Thoracic aorta (tissue), 2 donors: Measurements from ENCODE around the gene SAA2. TPM values are rescaled to one million over a fixed set of nuclear protein-coding genes. Genes with fewer than 3 reads are reported as not detected.
"Not testable (repeated sequence)": the region's sequence is repeated elsewhere in the genome, so short reads cannot be mapped to it uniquely, and the experiment has no call there.

Source experiments
- ATAC-seq: fragments of 150-250 bp; one replicate; pipeline ENCODE4 v1.8.0; 2017; ENCODE audit warnings: low read depth; ENCODE audit not compliant: insufficient number of reproducible peaks, low FRiP score
- DNase-seq: peaks from one replicate; pipeline ENCODE4 v3.0.0-alpha.2; 2020; ENCODE audit warnings: low spot score
- H3K27ac ChIP-seq, 2 donors: fragments of 200-600 bp; sonication (generic); 1 replicate in 1 of 2; 2 replicates in 1 of 2; pipeline ENCODE4 v1.5.1; 2016; ENCODE audit warnings: mild to moderate bottlenecking in 2 of 2, moderate library complexity in 2 of 2
- H3K27me3 ChIP-seq: fragments of 200-600 bp; sonication (generic); replicated peaks from 2 replicates; pipeline ENCODE4 v1.6.0; 2016; ENCODE audit warnings: mild to moderate bottlenecking; ENCODE audit not compliant: insufficient read depth
- H3K36me3 ChIP-seq: fragments of 200-600 bp; sonication (generic); one replicate; pipeline ENCODE4 v1.5.1; 2016
- H3K4me1 ChIP-seq, 2 donors: fragments of 200-600 bp; sonication (generic); 1 replicate in 1 of 2; 2 replicates in 1 of 2; pipeline versions ENCODE4 v1.5.1 to v1.6.0; 2016; ENCODE audit warnings: low read depth in 2 of 2, mild to moderate bottlenecking in 1 of 2; ENCODE audit not compliant: control insufficient read depth in 1 of 2
- H3K4me3 ChIP-seq: fragments of 200-600 bp; sonication (generic); 2 replicates; pipeline ENCODE4 v1.5.1; 2016; ENCODE audit warnings: mild to moderate bottlenecking
- H3K9me3 ChIP-seq: fragments of 200-600 bp; sonication (generic); 2 replicates; pipeline ENCODE4 v1.5.1; 2016
- total RNA-seq, 2 donors: library from RNA; depleted of rRNA; stranded (reverse); fragments of >200 nt; gene quantifications; one replicate each; pipeline versions ENCODE4 v1.1.0 to v1.2.3, GENCODE V29; 2016
- TF ChIP-seq, protein P1 (sequence below): fragments of 200-600 bp; sonication (generic); IDR thresholded peaks from one replicate; pipeline ENCODE4 v1.5.1; 2019; ENCODE audit warnings: antibody characterized with exemption

SAA2 gene
- total RNA-seq, 2 donors from 2014 or later, result 2.0 to 2.5 TPM

- Histone ChIP-seq H3K4me1 (no peaks in the 10 kb centered on the region), H3K27me3 (no peaks in the 10 kb centered on the region), H3K36me3 (no peaks in the 10 kb centered on the region), H3K9me3 (no peaks in the 10 kb centered on the region), H3K4me3 (no peak overlapping the region), H3K27ac (no peak overlapping the region)
- TF ChIP-seq, protein P1, sequence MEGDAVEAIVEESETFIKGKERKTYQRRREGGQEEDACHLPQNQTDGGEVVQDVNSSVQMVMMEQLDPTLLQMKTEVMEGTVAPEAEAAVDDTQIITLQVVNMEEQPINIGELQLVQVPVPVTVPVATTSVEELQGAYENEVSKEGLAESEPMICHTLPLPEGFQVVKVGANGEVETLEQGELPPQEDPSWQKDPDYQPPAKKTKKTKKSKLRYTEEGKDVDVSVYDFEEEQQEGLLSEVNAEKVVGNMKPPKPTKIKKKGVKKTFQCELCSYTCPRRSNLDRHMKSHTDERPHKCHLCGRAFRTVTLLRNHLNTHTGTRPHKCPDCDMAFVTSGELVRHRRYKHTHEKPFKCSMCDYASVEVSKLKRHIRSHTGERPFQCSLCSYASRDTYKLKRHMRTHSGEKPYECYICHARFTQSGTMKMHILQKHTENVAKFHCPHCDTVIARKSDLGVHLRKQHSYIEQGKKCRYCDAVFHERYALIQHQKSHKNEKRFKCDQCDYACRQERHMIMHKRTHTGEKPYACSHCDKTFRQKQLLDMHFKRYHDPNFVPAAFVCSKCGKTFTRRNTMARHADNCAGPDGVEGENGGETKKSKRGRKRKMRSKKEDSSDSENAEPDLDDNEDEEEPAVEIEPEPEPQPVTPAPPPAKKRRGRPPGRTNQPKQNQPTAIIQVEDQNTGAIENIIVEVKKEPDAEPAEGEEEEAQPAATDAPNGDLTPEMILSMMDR, result no peak
- no peak for DNase-seq
- ATAC-seq, result no peak
These were observed 44.7 kb downstream of the SAA2 start for GRCh38 chr11:18203723-18204122.

DNA sequence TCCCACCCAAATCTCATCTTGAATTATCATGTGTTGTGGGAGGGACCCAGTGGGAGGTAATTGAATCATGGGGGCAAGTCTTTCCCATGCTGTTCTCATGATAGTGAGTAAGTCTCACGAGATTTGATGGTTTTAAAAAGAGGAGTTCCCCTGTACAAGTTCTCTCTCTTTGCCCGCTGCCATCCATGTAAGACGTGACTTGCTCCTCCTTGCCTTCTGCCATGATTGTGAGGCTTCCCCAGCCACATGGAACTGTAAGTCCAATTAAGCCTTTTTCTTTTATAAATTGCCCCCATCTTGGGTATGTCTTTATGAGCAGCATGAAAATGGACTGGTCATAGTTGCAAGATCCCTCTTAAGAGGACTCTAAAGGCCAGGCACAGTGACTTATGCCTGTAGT lies 50.7 kb downstream of the SAA2 start:
- not testable (repeated sequence) for H3K36me3 ChIP-seq, H3K27me3 ChIP-seq, H3K27ac ChIP-seq, H3K4me3 ChIP-seq, H3K4me1 ChIP-seq, DNase-seq, H3K9me3 ChIP-seq, ATAC-seq

DNA sequence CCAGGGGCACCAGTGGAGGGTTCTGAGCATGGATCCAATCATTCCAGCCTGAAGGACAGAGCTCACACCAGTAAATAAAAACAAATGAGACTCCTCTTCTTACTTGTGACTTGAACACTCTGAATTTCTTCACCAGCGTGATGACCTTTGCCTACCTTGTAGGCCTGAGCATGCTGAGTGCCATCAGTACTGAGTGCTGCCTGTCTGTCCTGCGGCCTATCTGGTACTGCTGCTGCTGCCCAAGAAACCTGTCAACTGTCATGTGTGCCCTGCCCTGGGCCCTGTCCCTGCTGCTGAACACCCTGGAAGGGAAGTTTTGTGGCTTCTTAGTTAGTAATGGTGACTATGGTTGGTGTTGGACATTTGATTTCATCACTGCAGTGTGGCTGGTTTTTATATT lies 51.9 kb downstream of the SAA2 start:
- ATAC-seq, result no peak
- H3K27me3 ChIP-seq, result no peaks in the 10 kb centered on the region
- no peaks in the 10 kb centered on the region for H3K36me3 ChIP-seq
- TF ChIP-seq, protein P1, result no peak
- no peak for DNase-seq
- no peaks in the 10 kb centered on the region for H3K9me3 ChIP-seq
- H3K4me3 ChIP-seq, result no peak overlapping the region
- H3K4me1 ChIP-seq, result no peaks in the 10 kb centered on the region
- no peak overlapping the region for H3K27ac ChIP-seq

Other genes with a start within 250 kb of the SAA2 start
- gene SERGEF, start 235.6 kb downstream of the SAA2 start, total RNA-seq, result 10 to 100 TPM; 27.3 to 32.0 TPM
- 10 to 100 TPM; 17.5 to 21.7 TPM for gene TPH1, start 202.4 kb downstream of the SAA2 start, total RNA-seq
- gene SAAL1, start 142.6 kb downstream of the SAA2 start, total RNA-seq, result 10 to 100 TPM; 11.8 to 18.6 TPM
- gene MRGPRX3, start 116.1 kb downstream of the SAA2 start, total RNA-seq, result under 1 TPM in 1 of 2 donors, not detected in 1; 0.78 TPM
- gene MRGPRX4, start 75.8 kb downstream of the SAA2 start, total RNA-seq, result not detected
- not detected for gene SAA4, start 11.9 kb downstream of the SAA2 start, total RNA-seq
- gene SAA1, start 17.6 kb upstream of the SAA2 start, total RNA-seq, result 10 to 100 TPM in 1 of 2 donors, 1 to 10 TPM in 1; 6.5 to 18.9 TPM
- gene HPS5, start 73.5 kb upstream of the SAA2 start, total RNA-seq, result 100 to 1,000 TPM in 1 of 2 donors, 10 to 100 TPM in 1; 42.9 to 139 TPM
- 10 to 100 TPM; 32.9 to 58.1 TPM for gene GTF2H1, start 73.9 kb upstream of the SAA2 start, total RNA-seq
- 100 to 1,000 TPM; 495 to 814 TPM for gene LDHA, start 145.9 kb upstream of the SAA2 start, total RNA-seq
- not detected for gene LDHC, start 163.7 kb upstream of the SAA2 start, total RNA-seq
- gene LDHAL6A, start 207.2 kb upstream of the SAA2 start, total RNA-seq, result not detected